Frontal cortex (tissue), 4 donors: ENCODE results near the gene PPP1R14B. TPM values are rescaled to one million over a fixed set of nuclear protein-coding genes. Genes with fewer than 3 reads are reported as not detected.

Experiments used
- DNase-seq, 2 donors: peaks; one replicate each; pipeline ENCODE4 v3.0.0; 2012; ENCODE audit warnings: low spot score in 2 of 2
- FAIRE-seq: peaks from 2 replicates; lab custom pipeline; 2012; peaks lifted over from hg19 to GRCh38; lab: Jason Lieb, UNC
- small RNA-seq: library from RNA; depleted of rRNA; stranded (forward); fragments of <200 nt; gene quantifications from one replicate; pipeline ENCODE3, GENCODE V24; 2014
- total RNA-seq: library from RNA; depleted of rRNA; stranded (reverse); fragments of >200 nt; gene quantifications from one replicate; pipeline ENCODE4 v1.2.3, GENCODE V29; 2014
- donor health status: control.
- donor health status: control.
- donor health status: control.

Gene PPP1R14B
- total RNA-seq, 1 donor from 2014 or later, result 102 TPM

GRCh38 chr11:64198511-64198910, 48.2 kb downstream of the PPP1R14B start:
- DNase-seq, result no peak
- FAIRE-seq, result no peak

- FAIRE-seq, result no peak
- DNase-seq, result no peak
These were observed 50.1 kb downstream of the PPP1R14B start for GRCh38 chr11:64196626-64197025.

Small RNA genes lying within 50 kb of the gene (small RNA-seq; reads per million reads assigned to genes)
- not detected for gene RF00019

Other genes with a start within 250 kb of the PPP1R14B start
- gene FLRT1, start 211.0 kb downstream of the PPP1R14B start, total RNA-seq, result 4.5 TPM
- 19.6 TPM for gene MACROD1, start 80.8 kb downstream of the PPP1R14B start, total RNA-seq
- 91.7 TPM for gene STIP1, start 60.8 kb downstream of the PPP1R14B start, total RNA-seq
- gene FERMT3, start 40.2 kb downstream of the PPP1R14B start, total RNA-seq, result 0.41 TPM
- gene TRPT1, start 20.8 kb downstream of the PPP1R14B start, total RNA-seq, result 10.6 TPM
- 12.6 TPM for gene NUDT22, start 20.7 kb downstream of the PPP1R14B start, total RNA-seq
- gene DNAJC4, start 16.4 kb downstream of the PPP1R14B start, total RNA-seq, result 9.8 TPM
- 17.9 TPM for gene VEGFB, start 12.4 kb downstream of the PPP1R14B start, total RNA-seq
- gene FKBP2, start 5.8 kb downstream of the PPP1R14B start, total RNA-seq, result 26.1 TPM
- 4.9 TPM for gene PLCB3, start 4.6 kb upstream of the PPP1R14B start, total RNA-seq
- 44.8 TPM for gene BAD, start 37.7 kb upstream of the PPP1R14B start, total RNA-seq
- 9.8 TPM for gene GPR137, start 38.9 kb upstream of the PPP1R14B start, total RNA-seq
- 1.6 TPM for gene KCNK4, start 44.4 kb upstream of the PPP1R14B start, total RNA-seq
- 0.82 TPM for gene CATSPERZ, start 53.4 kb upstream of the PPP1R14B start, total RNA-seq
- gene ESRRA, start 58.6 kb upstream of the PPP1R14B start, total RNA-seq, result 12.6 TPM
- 103 TPM for gene TRMT112, start 70.6 kb upstream of the PPP1R14B start, total RNA-seq
- gene PRDX5, start 71.2 kb upstream of the PPP1R14B start, total RNA-seq, result 129 TPM
- 0.82 TPM for gene CCDC88B, start 93.3 kb upstream of the PPP1R14B start, total RNA-seq
- gene RPS6KA4, start 112.2 kb upstream of the PPP1R14B start, total RNA-seq, result 9.4 TPM